Activated T-cell treated with anti-CD3 and anti-CD28 coated beads for 4 hours (primary cell): ENCODE data around the gene EFNA2.
"Not testable (repeated sequence)": the region's sequence is repeated elsewhere in the genome, so short reads cannot be mapped to it uniquely, and the experiment has no call there.

Source experiments
- DNase-seq: peaks from one replicate; pipeline ENCODE4 v3.0.0-alpha.2; 2020

Gene EFNA2

GRCh38 chr19:1322198-1322981 lies 36.7 kb downstream of the EFNA2 start:
- no peak for DNase-seq

- no peak for DNase-seq
Observed at GRCh38 chr19:1324249-1324805, 38.7 kb downstream of the EFNA2 start.

DNA sequence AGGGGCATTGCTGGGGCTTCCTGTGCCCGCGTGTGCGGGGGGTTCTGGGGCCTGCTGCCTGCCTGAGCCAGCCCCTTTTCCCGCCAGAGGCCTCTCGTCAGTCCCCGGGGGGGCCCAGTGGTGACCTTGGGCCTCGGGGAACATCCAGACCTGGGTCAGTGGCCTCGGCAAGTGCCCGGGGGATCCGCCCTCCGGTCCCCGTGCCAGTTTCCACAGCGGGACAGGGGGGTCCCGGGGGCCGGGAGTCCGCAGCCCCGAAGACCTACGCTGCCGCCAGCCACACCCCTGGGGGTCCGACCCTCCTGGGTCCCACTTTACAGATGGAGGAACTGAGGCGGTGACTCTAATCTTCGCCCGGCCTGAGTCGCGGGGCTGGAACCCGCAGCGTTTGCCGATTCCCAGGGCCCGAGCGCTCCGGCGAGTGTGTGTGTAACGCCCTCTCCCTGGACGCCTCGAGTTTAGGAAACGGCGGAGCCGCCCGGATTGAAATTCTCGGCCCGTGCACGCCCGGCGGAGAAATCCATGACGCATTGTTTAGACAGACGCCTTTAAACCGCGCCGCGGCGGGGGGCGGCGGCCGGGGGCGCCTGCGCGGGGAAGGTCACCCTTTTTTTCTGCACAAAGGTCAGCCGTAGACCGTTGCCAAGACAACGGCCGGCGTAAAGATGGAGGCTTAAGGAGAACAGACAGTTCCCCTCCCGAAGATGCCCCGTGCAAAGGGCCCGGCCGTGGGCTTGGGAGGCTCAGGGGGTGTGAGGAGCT lies 39.3 kb downstream of the EFNA2 start:
- peak; percentile 9 for DNase-seq

- no peak for DNase-seq
Observed at GRCh38 chr19:1325568-1326294, 40.1 kb downstream of the EFNA2 start.

DNA sequence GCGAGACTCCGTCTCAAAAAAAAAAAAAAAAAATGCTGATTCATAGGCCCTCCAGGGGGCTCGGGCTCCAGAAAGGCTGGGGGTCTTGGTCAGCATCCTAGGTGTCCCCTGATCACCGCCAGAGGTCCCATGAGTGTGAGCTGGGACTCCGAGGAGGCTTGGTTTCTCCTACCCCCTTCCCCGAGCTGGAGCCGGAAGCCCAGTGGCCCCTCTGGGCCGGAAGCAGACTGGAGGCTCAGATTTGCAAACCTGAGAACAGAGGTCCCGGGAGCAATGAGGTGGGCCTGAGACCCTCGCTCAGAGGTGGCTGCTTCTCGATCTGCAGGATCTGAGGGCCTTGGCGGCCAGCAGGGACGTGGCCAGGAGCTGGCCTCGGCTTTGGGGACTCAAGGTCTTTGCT lies 41.5 kb downstream of the EFNA2 start:
- no peak for DNase-seq

DNA sequence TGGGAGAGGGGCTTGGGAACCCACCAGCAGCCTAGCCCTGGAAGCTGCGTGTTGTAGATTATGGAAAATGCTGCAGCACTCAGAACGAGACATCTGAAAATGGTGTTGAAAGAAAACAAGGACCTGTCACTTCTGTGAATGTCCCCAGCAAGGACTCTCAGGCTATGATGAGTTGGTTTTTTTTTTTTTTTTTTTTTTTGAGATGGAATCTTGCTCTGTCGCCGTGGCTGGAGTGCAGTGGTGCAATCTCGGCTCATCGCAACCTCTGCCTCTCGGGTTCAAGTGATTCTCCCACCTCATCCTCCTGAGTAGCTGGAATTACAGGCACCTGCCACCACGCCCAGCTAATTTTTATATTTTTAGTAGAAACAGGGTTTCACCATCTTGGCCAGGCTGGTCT lies 46.5 kb downstream of the EFNA2 start:
- DNase-seq: not testable (repeated sequence)

GRCh38 chr19:1336079-1336684 lies 50.5 kb downstream of the EFNA2 start:
- DNase-seq: no peak

DNA sequence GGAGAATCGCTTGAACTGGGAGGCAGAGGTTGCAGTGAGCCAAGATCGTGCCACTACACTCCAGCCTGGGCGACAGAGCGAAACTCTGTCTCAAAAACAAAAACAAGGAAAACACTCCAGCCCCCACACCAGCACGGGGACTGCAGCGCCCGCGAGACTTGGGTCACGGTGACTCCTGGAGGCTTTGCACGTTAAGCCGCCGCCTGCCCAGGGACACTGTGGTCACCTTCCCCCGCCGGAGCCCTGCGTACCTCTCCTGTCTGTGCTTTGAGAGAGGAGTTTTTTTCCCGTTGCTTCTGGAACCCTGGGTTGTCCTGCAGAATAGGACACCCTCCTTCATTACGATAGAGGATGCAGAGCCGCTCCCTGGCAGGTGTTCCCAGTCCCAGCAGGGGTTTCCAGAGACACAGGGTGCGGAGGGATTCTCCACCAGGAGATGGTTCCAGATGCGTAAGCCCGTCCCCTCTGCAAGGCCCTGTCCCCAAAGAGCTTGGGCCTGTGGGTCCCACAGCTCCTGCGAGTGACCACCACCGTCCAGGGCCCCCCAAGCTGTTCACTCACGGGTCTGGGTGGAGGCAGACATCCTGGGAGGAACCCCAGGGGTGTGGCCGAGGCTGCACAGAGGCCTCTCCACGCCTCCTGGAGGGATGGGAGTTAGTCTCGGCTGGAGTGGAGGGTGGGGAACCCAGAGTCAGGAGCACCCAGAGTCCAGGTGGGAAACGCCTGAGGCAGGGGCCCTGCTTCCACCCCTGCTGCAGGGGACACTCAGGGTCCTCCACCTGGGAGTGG lies 55.2 kb downstream of the EFNA2 start:
- DNase-seq: no peak

DNA sequence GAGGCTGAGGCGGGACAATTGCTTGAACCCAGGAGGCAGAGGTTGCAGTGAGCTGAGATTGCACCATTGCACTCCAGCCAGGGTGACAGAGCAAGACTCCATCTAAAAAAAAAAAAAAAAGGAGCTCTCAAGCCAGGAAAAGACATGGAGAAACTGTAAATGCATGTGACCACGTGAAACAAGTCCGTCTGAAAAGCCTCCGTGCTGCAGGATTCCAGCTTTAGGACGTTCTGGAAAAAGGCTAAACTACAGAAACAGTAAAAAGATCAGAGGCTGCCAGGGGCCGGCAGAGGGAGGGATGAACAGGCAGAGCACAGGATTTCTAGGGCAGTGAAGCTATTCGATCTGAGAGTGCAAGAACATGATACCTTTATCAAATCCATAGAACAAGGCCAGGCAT lies 57.4 kb downstream of the EFNA2 start:
- DNase-seq: no peak

- no peak for DNase-seq
Observed at GRCh38 chr19:1349211-1349610, 63.5 kb downstream of the EFNA2 start.

DNA sequence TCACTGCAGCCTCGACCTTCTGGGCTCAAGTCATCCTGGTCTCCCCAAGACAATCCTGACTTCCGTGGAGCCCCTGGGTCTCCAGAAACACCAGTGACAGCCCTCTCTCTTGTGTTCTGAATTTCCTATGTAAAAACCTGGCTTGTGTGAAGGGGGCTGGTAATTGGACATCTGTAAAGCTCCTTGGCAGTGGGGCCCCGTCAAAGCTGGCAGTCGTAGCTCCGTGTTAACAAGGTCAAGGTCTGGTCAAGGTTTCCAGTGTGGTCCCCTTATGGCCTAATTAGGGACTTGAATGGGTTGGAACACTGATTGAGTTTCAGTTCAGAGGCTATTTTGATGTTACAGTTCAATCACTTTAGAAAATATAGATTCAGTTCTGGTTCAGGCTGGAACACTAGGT lies 65.2 kb downstream of the EFNA2 start:
- no peak for DNase-seq
